Neural cell (in vitro differentiated cells): ENCODE results near the gene ATF6B. TPM values are rescaled to one million over a fixed set of nuclear protein-coding genes. Genes with fewer than 3 reads are reported as not detected.

ENCODE experiments used
- H2AFZ ChIP-seq: fragments of 200-600, 300-800 bp; sonication (generic), shearing (Covaris generic); 2 replicates; pipeline ENCODE4 v1.6.0; 2014; ENCODE audit warnings: low read depth, mild to moderate bottlenecking, antibody characterized with exemption, low read length, moderate library complexity
- H3F3A ChIP-seq: fragments of 200-600 bp; shearing (Covaris generic); 2 replicates; pipeline ENCODE4 v1.6.1; 2016; ENCODE audit warnings: mild to moderate bottlenecking, moderate library complexity, mixed read lengths, antibody characterized with exemption, low read length; ENCODE audit not compliant: insufficient read depth, poor library complexity, severe bottlenecking
- H3K27ac ChIP-seq: fragments of 200-600, 300-800 bp; sonication (generic), shearing (Covaris generic); 2 replicates; pipeline ENCODE4 v1.5.1; 2014; ENCODE audit warnings: mild to moderate bottlenecking, low read length, moderate library complexity
- H3K27me3 ChIP-seq: fragments of 300-800, 200-600 bp; sonication (generic), shearing (Covaris generic); 2 replicates; pipeline ENCODE4 v1.6.0; 2014; ENCODE audit warnings: mild to moderate bottlenecking, low read depth, low read length, moderate library complexity; ENCODE audit not compliant: insufficient read depth
- H3K36me3 ChIP-seq: fragments of 300-800, 200-600 bp; sonication (generic), shearing (Covaris generic); 2 replicates; pipeline ENCODE4 v1.5.1; 2014; ENCODE audit warnings: mild to moderate bottlenecking, antibody characterized with exemption, low read length, moderate library complexity; ENCODE audit not compliant: insufficient read depth
- H3K4me2 ChIP-seq: fragments of 300-800, 200-600 bp; sonication (generic), shearing (Covaris generic); 2 replicates; pipeline ENCODE4 v1.6.0; 2014; ENCODE audit warnings: mild to moderate bottlenecking, low read length
- H3K4me3 ChIP-seq: fragments of 300-800, 200-600 bp; sonication (generic), shearing (Covaris generic); 2 replicates; pipeline ENCODE4 v1.5.1; 2014; ENCODE audit warnings: mild to moderate bottlenecking, low read length, moderate library complexity
- H3K79me2 ChIP-seq: fragments of 200-600 bp; shearing (Covaris generic); replicated peaks from 2 replicates; pipeline ENCODE4 v1.6.0; 2014; ENCODE audit warnings: mild to moderate bottlenecking, low read length, moderate library complexity; ENCODE audit not compliant: insufficient read depth
- H3K9ac ChIP-seq: fragments of 300-800, 200-600 bp; sonication (generic), shearing (Covaris generic); 2 replicates; pipeline ENCODE4 v1.6.1; 2016; ENCODE audit warnings: mild to moderate bottlenecking, low read length, mixed read lengths
- H3K9me2 ChIP-seq: fragments of 200-600 bp; shearing (Covaris generic); 2 replicates; pipeline ENCODE4 v1.6.1; 2016; ENCODE audit warnings: mild to moderate bottlenecking, low read length, mixed read lengths; ENCODE audit not compliant: insufficient read depth
- H3K9me3 ChIP-seq: fragments of 200-600, 300-800 bp; sonication (generic), shearing (Covaris generic); 2 replicates; pipeline ENCODE4 v1.6.1; 2016; ENCODE audit warnings: mild to moderate bottlenecking, mixed run types, low read length, moderate library complexity, mixed read lengths
- H4K20me1 ChIP-seq: fragments of 200-600 bp; shearing (Covaris generic); 2 replicates; pipeline ENCODE4 v1.6.1; 2016; ENCODE audit warnings: mild to moderate bottlenecking, mixed run types; ENCODE audit not compliant: insufficient read depth
- CTCF ChIP-seq: fragments of 450-650 bp; IDR thresholded peaks from 2 replicates; pipeline ENCODE4 v1.5.1; 2014; ENCODE audit warnings: antibody characterized with exemption, mild to moderate bottlenecking, moderate library complexity; ENCODE audit not compliant: poor library complexity, severe bottlenecking
- EP300 ChIP-seq: fragments of 450-650 bp; conservative IDR thresholded peaks from 2 replicates; pipeline ENCODE4 v1.6.1; 2014; ENCODE audit warnings: antibody characterized with exemption, mild to moderate bottlenecking, moderate library complexity; ENCODE audit not compliant: poor library complexity, severe bottlenecking
- EZH2 ChIP-seq: fragments of 200-600, 300-800 bp; shearing (Covaris generic), sonication (generic); IDR thresholded peaks from 2 replicates; pipeline ENCODE4 v1.6.1; 2014; ENCODE audit warnings: antibody characterized with exemption, low read length, borderline replicate concordance, mild to moderate bottlenecking; ENCODE audit not compliant: insufficient read depth, poor library complexity, severe bottlenecking
- MXI1 ChIP-seq: fragments of 450-650 bp; conservative IDR thresholded peaks from 2 replicates; pipeline ENCODE4 v1.6.1; 2014; ENCODE audit warnings: antibody characterized with exemption, mild to moderate bottlenecking; ENCODE audit not compliant: poor library complexity, severe bottlenecking
- POLR2AphosphoS5 ChIP-seq: IDR thresholded peaks from 2 replicates; pipeline ENCODE4 v1.6.1; 2012
- RAD21 ChIP-seq: fragments of 450-650 bp; conservative IDR thresholded peaks from 2 replicates; pipeline ENCODE4 v1.6.1; 2014; ENCODE audit warnings: antibody characterized with exemption, mild to moderate bottlenecking, moderate library complexity
- SMC3 ChIP-seq: fragments of 450-650 bp; conservative IDR thresholded peaks from 2 replicates; pipeline ENCODE4 v1.6.1; 2014; ENCODE audit warnings: antibody characterized with exemption, mild to moderate bottlenecking, moderate library complexity; ENCODE audit not compliant: poor library complexity
- TAF1 ChIP-seq: IDR thresholded peaks from 2 replicates; pipeline ENCODE4 v1.6.1; 2012; ENCODE audit warnings: low read depth
- polyA plus RNA-seq: library from polyadenylated mRNA; depleted of rRNA; stranded (reverse); fragments of >200 nt; gene quantifications from 2 replicates; pipeline ENCODE4 v1.2.3, GENCODE V29; 2014
- TF ChIP-seq, protein P1 (sequence below): IDR thresholded peaks from 2 replicates; pipeline ENCODE4 v1.6.1; 2012; ENCODE audit warnings: borderline replicate concordance

ATF6B gene
- polyA plus RNA-seq, 1 donor from 2014 or later = 44.3 TPM

GRCh38 chr6:32082478-32082877 lies 45.6 kb downstream of the ATF6B start:
- TF ChIP-seq, protein P1, sequence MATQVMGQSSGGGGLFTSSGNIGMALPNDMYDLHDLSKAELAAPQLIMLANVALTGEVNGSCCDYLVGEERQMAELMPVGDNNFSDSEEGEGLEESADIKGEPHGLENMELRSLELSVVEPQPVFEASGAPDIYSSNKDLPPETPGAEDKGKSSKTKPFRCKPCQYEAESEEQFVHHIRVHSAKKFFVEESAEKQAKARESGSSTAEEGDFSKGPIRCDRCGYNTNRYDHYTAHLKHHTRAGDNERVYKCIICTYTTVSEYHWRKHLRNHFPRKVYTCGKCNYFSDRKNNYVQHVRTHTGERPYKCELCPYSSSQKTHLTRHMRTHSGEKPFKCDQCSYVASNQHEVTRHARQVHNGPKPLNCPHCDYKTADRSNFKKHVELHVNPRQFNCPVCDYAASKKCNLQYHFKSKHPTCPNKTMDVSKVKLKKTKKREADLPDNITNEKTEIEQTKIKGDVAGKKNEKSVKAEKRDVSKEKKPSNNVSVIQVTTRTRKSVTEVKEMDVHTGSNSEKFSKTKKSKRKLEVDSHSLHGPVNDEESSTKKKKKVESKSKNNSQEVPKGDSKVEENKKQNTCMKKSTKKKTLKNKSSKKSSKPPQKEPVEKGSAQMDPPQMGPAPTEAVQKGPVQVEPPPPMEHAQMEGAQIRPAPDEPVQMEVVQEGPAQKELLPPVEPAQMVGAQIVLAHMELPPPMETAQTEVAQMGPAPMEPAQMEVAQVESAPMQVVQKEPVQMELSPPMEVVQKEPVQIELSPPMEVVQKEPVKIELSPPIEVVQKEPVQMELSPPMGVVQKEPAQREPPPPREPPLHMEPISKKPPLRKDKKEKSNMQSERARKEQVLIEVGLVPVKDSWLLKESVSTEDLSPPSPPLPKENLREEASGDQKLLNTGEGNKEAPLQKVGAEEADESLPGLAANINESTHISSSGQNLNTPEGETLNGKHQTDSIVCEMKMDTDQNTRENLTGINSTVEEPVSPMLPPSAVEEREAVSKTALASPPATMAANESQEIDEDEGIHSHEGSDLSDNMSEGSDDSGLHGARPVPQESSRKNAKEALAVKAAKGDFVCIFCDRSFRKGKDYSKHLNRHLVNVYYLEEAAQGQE = no peak
- no peak for TF ChIP-seq MXI1
- no peak for TF ChIP-seq RAD21
- no peak for TF ChIP-seq SMC3
- no peak for TF ChIP-seq EP300
- TF ChIP-seq POLR2AphosphoS5 = no peak
- no peak for TF ChIP-seq TAF1
- no peak for TF ChIP-seq CTCF
- no peak for TF ChIP-seq EZH2
- Histone ChIP-seq H3K9ac (no peak overlapping the region), H3K9me3 (no peaks in the 10 kb centered on the region), H3K36me3 (no peaks in the 10 kb centered on the region), H3K9me2 (no peaks in the 10 kb centered on the region), H3K27me3 (no peaks in the 10 kb centered on the region), H3K4me2 (no peak overlapping the region), H3K27ac (no peak overlapping the region), H4K20me1 (no peaks in the 10 kb centered on the region), H3K4me3 (no peak overlapping the region), H3K79me2 (no peaks in the 10 kb centered on the region), H2AFZ (no peak overlapping the region), H3F3A (no peaks in the 10 kb centered on the region)

GRCh38 chr6:32081168-32081990 lies 46.7 kb downstream of the ATF6B start:
- Histone ChIP-seq H3K79me2 (no peaks in the 10 kb centered on the region), H3K9ac (no peak overlapping the region), H3K27ac (no peak overlapping the region), H3K9me2 (no peaks in the 10 kb centered on the region), H3K4me3 (no peak overlapping the region), H3K4me2 (no peak overlapping the region), H4K20me1 (no peaks in the 10 kb centered on the region), H3K27me3 (no peaks in the 10 kb centered on the region), H3F3A (no peaks in the 10 kb centered on the region), H3K36me3 (no peaks in the 10 kb centered on the region), H3K9me3 (no peaks in the 10 kb centered on the region), H2AFZ (no peak overlapping the region)
- no peak for TF ChIP-seq MXI1
- TF ChIP-seq POLR2AphosphoS5 = no peak
- no peak for TF ChIP-seq TAF1
- no peak for TF ChIP-seq RAD21
- TF ChIP-seq, protein P1 = no peak
- TF ChIP-seq EP300 = no peak
- TF ChIP-seq SMC3 = no peak
- no peak for TF ChIP-seq CTCF
- no peak for TF ChIP-seq EZH2
